Gastrocnemius medialis (tissue), 4 donors: ENCODE data around the gene SHISA8. TPM values are rescaled to one million over a fixed set of nuclear protein-coding genes. Genes with fewer than 3 reads are reported as not detected.
A peak's percentile ranks its signal among the peaks of the same experiment; 100 is the strongest.

ENCODE experiments used
- ATAC-seq, 2 donors: fragments of 150-250 bp; one replicate each; pipeline ENCODE4 v1.9.1; 2016
- DNase-seq, 2 donors: peaks; one replicate each; pipeline ENCODE4 v3.0.0-alpha.2; 2019
- H3K27ac ChIP-seq, 4 donors: fragments of 200-600 bp; sonication (generic); 1 replicate in 1 of 4; 2 replicates in 3 of 4; pipeline ENCODE4 v1.5.1; 2016 to 2018; ENCODE audit warnings: mild to moderate bottlenecking in 2 of 4, moderate library complexity in 1 of 4
- H3K27me3 ChIP-seq, 3 donors: fragments of 200-600 bp; sonication (generic) in 2 of 3; 1 replicate in 1 of 3; 2 replicates in 2 of 3; pipeline versions ENCODE4 v1.5.1 to v1.6.0; 2016 to 2019; ENCODE audit warnings: mild to moderate bottlenecking in 1 of 3, moderate library complexity in 1 of 3
- H3K36me3 ChIP-seq, 2 donors: fragments of 200-600 bp; sonication (generic) in 1 of 2; one replicate each; pipeline ENCODE4 v1.5.1; 2017 to 2018
- H3K4me1 ChIP-seq, 2 donors: fragments of 200-600 bp; sonication (generic) in 1 of 2; one replicate each; pipeline ENCODE4 v1.5.1; 2016 to 2017; ENCODE audit warnings: mild to moderate bottlenecking in 2 of 2
- H3K4me3 ChIP-seq, 4 donors: fragments of 200-600 bp; sonication (generic) in 3 of 4; 1 replicate in 1 of 4; 2 replicates in 3 of 4; pipeline ENCODE4 v1.5.1; 2016 to 2019; ENCODE audit warnings: mild to moderate bottlenecking in 2 of 4
- H3K9me3 ChIP-seq, 3 donors: fragments of 200-600 bp; sonication (generic) in 2 of 3; 1 replicate in 1 of 3; 2 replicates in 2 of 3; pipeline ENCODE4 v1.5.1; 2016 to 2019
- CTCF ChIP-seq, 5 experiments: fragments of 450-650 bp in 3 of 5; fragments of 200-600 bp in 2 of 5; sonication (generic) in 2 of 5; IDR thresholded peaks in 4 of 5; conservative IDR thresholded peaks in 1 of 5; 1 replicate in 4 of 5; 2 replicates in 1 of 5; pipeline ENCODE4 v1.5.1; 2016 to 2019; ENCODE audit warnings: antibody characterized with exemption in 5 of 5, mild to moderate bottlenecking in 3 of 5, moderate library complexity in 3 of 5
- POLR2A ChIP-seq, 2 donors: fragments of 450-650 bp; IDR thresholded peaks; one replicate each; pipeline ENCODE4 v1.6.1; 2017; ENCODE audit warnings: antibody characterized with exemption in 2 of 2, mild to moderate bottlenecking in 2 of 2, moderate library complexity in 2 of 2
- in situ Hi-C, 4 donors: fragments of 200-750 bp; cut with MboI; loops; one replicate each; pipeline versions ENCODE4 v1.15.0 to v1.8.0; 2017; ENCODE audit warnings: low sequenced_read_pairs in 4 of 4
- intact Hi-C: fragments of 100-400 bp; cut with DNase I; formaldehyde crosslinking; loops from one replicate; pipeline ENCODE4 v1.15.1; 2023; ENCODE audit warnings: low total_unique reads
- microRNA counts, 2 donors: library from miRNA; unstranded; fragments of <30 nt; microRNA quantifications; one replicate each; lab custom pipeline; 2016
- microRNA-seq, 2 donors: library from miRNA; unstranded; fragments of <30 nt; microRNA quantifications; one replicate each; pipeline ENCODE4, GENCODE V29; 2016; ENCODE audit warnings: borderline replicate concordance in 2 of 2
- total RNA-seq, 4 donors: library from RNA; depleted of rRNA; stranded (reverse); fragments of >200 nt; gene quantifications; one replicate each; pipeline versions ENCODE4 v1.1.0 to v1.2.3, GENCODE V29; 2016

SHISA8 gene
- total RNA-seq, 4 donors from 2014 or later = not detected

GRCh38 chr22:41862160-41862529 lies 52.7 kb downstream of the SHISA8 start:
- in situ Hi-C loops = no loop called here
- Histone ChIP-seq H3K9me3 (no peaks in the 10 kb centered on the region), H3K4me3 (no peak overlapping the region), H3K27ac (peak overlapping the region; percentile 47 to 75 (median 70)), H3K27me3 (no peaks in the 10 kb centered on the region), H3K4me1 (peaks cover 26 to 29% of the 10 kb centered on the region in 2 donors), H3K36me3 (peaks cover 0 to 5% of the 10 kb centered on the region in 2 donors)
- intact Hi-C loops = no loop called here
- peak in 1 of 2 donors; percentile 39 for ATAC-seq
- no peak for TF ChIP-seq CTCF (IDR thresholded peaks at IDR 0.05 in 4 of 5, conservative IDR thresholded peaks at IDR 0.05 in 1 of 5)
- TF ChIP-seq POLR2A (IDR thresholded peaks at IDR 0.05) = no peak
- no peak for DNase-seq

MicroRNAs encoded within 50 kb of the gene (microRNA counts, 767-probe panel; counts per million panel counts)
- microRNA hsa-miR-33a-5p (lab: Ali Mortazavi, UCI) = 356 to 448 counts per million in 2 donors

Small RNA genes within 50 kb of the gene (microRNA-seq; reads per million reads assigned to microRNA genes)
- gene MIR33A = 3.5 to 10.2 reads per million in 2 donors

Other genes starting within 250 kb of the SHISA8 start
- gene SNU13, start 226.2 kb downstream of the SHISA8 start, total RNA-seq = 100 to 1,000 TPM; 177 to 202 (median 185) TPM
- under 1 TPM in 1 of 4 donors, not detected in 3; 0.29 TPM for gene MEI1, start 215.6 kb downstream of the SHISA8 start, total RNA-seq
- gene CCDC134, start 114.4 kb downstream of the SHISA8 start, total RNA-seq = 1 to 10 TPM; 3.3 to 7.7 (median 6.0) TPM
- 10 to 100 TPM; 25.1 to 40.9 (median 36.1) TPM for gene SREBF2, start 82.0 kb downstream of the SHISA8 start, total RNA-seq
- not detected for gene TNFRSF13C, start 11.7 kb upstream of the SHISA8 start, total RNA-seq
- gene CENPM, start 32.1 kb upstream of the SHISA8 start, total RNA-seq = 1 to 10 TPM in 2 of 4 donors, not detected in 2; 1.5 to 5.1 TPM
- under 1 TPM in 1 of 4 donors, not detected in 3; 0.18 TPM for gene SEPTIN3, start 54.4 kb upstream of the SHISA8 start, total RNA-seq
- under 1 TPM in 3 of 4 donors, not detected in 1; 0.27 to 0.59 (median 0.31) TPM for gene WBP2NL, start 83.7 kb upstream of the SHISA8 start, total RNA-seq
- 10 to 100 TPM in 3 of 4 donors, 1 to 10 TPM in 1; 8.7 to 14.1 (median 11.9) TPM for gene NAGA, start 155.7 kb upstream of the SHISA8 start, total RNA-seq
- 1 to 10 TPM; 1.8 to 3.1 (median 2.1) TPM for gene PHETA2, start 159.2 kb upstream of the SHISA8 start, total RNA-seq
- gene SMDT1, start 164.6 kb upstream of the SHISA8 start, total RNA-seq = 10 to 100 TPM in 1 of 4 donors, 1 to 10 TPM in 3; 7.9 to 14.6 (median 9.8) TPM
- gene NDUFA6, start 175.7 kb upstream of the SHISA8 start, total RNA-seq = 100 to 1,000 TPM; 117 to 139 (median 125) TPM
- gene CYP2D6, start 215.7 kb upstream of the SHISA8 start, total RNA-seq = under 1 TPM in 2 of 4 donors, not detected in 2; 0.15 to 0.24 TPM